ENCODE data around the gene TMEM89. TPM values are rescaled to one million over a fixed set of nuclear protein-coding genes. Genes with fewer than 3 reads are reported as not detected.

The TMEM89 gene
- total and polyA plus RNA-seq, 2 of the 4 experiments (the other 2 are of a cell fraction) = 0.15 TPM; not detected in 1

GRCh38 chr3:48656841-48657281 lies 35.3 kb upstream of the TMEM89 start:
- no peak overlapping the region for H4K5ac ChIP-seq (ENCODE audit: low read depth, low read length)
- peak overlapping the region; percentile 11 for H2AK9ac ChIP-seq (replicated peaks; ENCODE audit: low read depth, low read length, poor library complexity)
- peak overlapping the region; percentile 64 to 70; a peak in 2 of 4 replicates for H4K8ac ChIP-seq (ENCODE audit: low read depth in 2 of 2, low read length in 2 of 2)
- peak overlapping the region; percentile 17; the same call in 1 of the 2 replicates for H3K27ac ChIP-seq (ENCODE audit: insufficient read depth, low read length)
- H3K23ac ChIP-seq (ENCODE audit: low read depth, low read length) = no peak overlapping the region
- H2BK120ac ChIP-seq (ENCODE audit: low read depth, low read length) = no peak overlapping the region; the same call in 1 of the 2 replicates
- no peak overlapping the region for H3K18ac ChIP-seq (ENCODE audit: low read depth, low read length)
- in situ Hi-C loops (cut with MboI; ENCODE audit: low sequenced_read_pairs) = no loop called here
- no peak overlapping the region for H2BK5ac ChIP-seq (ENCODE audit: low read depth, low read length, poor library complexity, severe bottlenecking)
- H3K27me3 ChIP-seq (ENCODE audit: control insufficient read depth, insufficient read depth, low read length) = no peaks in the 10 kb centered on the region; the same call in 1 of the 2 replicates
- no peak overlapping the region for H3K56ac ChIP-seq (ENCODE audit: extremely low read depth, insufficient read depth, low read length)
- 54% methylated on average over 17 of the region's 45 CpGs; no CpG with 5 or more reads in 1 of the 2 experiments for WGBS, 2 experiments (ENCODE audit: extremely low coverage in 2 of 2, insufficient read length in 1 of 2)
- DNase-seq = no peak
- BruUV-seq (replicated peaks) = no TSS peak
- peak overlapping the region; percentile 56; the same call in 1 of the 2 replicates for H4K91ac ChIP-seq (ENCODE audit: insufficient read depth, low read depth, low read length)
- H3K4me3 ChIP-seq (ENCODE audit: insufficient read depth, low read depth, low read length) = no peak overlapping the region
- no peaks in the 10 kb centered on the region for H3K79me1 ChIP-seq (ENCODE audit: low read depth in 1 of 2, low read length in 2 of 2)
- peak overlapping the region; percentile 31; the same call in 1 of the 2 replicates for H3K4ac ChIP-seq (ENCODE audit: low read depth, low read length)
- H3K9me1 ChIP-seq (ENCODE audit: insufficient read depth, low read length) = no peaks in the 10 kb centered on the region
- H3K4me2 ChIP-seq (ENCODE audit: low read depth, low read length) = peak overlapping the region; percentile 50; the same call in 1 of the 2 replicates
- TF ChIP-seq BHLHE40 (IDR thresholded peaks at IDR 0.05; ENCODE audit: low read depth, low read length) (no peak), CEBPB (IDR thresholded peaks at IDR 0.05; ENCODE audit: low read depth, low read length) (no peak), RCOR1 (IDR thresholded peaks at IDR 0.05; ENCODE audit: insufficient replicate concordance, low read length) (no peak), FOS (IDR thresholded peaks at IDR 0.05; ENCODE audit: low read depth, low read length) (no peak), ELK1 (IDR thresholded peaks at IDR 0.05; ENCODE audit: borderline replicate concordance, low read depth, low read length) (no peak), RFX5 (IDR thresholded peaks at IDR 0.05; ENCODE audit: low read depth, low read length) (no peak), SMC3 (IDR thresholded peaks at IDR 0.05; ENCODE audit: low read depth, low read length) (no peak), USF2 (IDR thresholded peaks at IDR 0.05; ENCODE audit: low read depth, low read length) (no peak), CHD1 (IDR thresholded peaks at IDR 0.05; ENCODE audit: low read depth, low read length) (no peak), RAD21 (IDR thresholded peaks at IDR 0.05; ENCODE audit: low read length) (no peak), MAFK (IDR thresholded peaks at IDR 0.05; ENCODE audit: low read depth, low read length) (no peak), POLR2A (IDR thresholded peaks at IDR 0.05; ENCODE audit: low read depth, low read length) (no peak), NFE2L2 (IDR thresholded peaks at IDR 0.05; ENCODE audit: low read depth, low read length) (no peak), MXI1 (IDR thresholded peaks at IDR 0.05; ENCODE audit: borderline replicate concordance, low read depth, low read length) (no peak), MAZ (IDR thresholded peaks at IDR 0.05; ENCODE audit: borderline replicate concordance, low read depth, low read length) (no peak), CTCF (conservative IDR thresholded peaks at IDR 0.05; ENCODE audit: low read depth, low read length) (no peak)
- no peak for ATAC-seq (ENCODE audit: low read depth)
- no peaks in the 10 kb centered on the region for H3K36me3 ChIP-seq (ENCODE audit: control insufficient read depth, insufficient read depth, low read length)
- peaks cover 3% of the 10 kb centered on the region; the same call in 1 of the 2 replicates for H3K4me1 ChIP-seq (ENCODE audit: control insufficient read depth, insufficient read depth, low read length)
- dilution Hi-C loops (cut with HindIII; ENCODE audit: low sequenced_read_pairs, unreplicated experiment) = no loop called here
- H2AK5ac ChIP-seq (ENCODE audit: low read depth, low read length) = peak overlapping the region; percentile 70; the same call in 1 of the 2 replicates
- peak overlapping the region; percentile 97 for H2AFZ ChIP-seq (replicated peaks; ENCODE audit: low read length, poor library complexity)
- H4K20me1 ChIP-seq (ENCODE audit: insufficient read depth, low read length) = no peaks in the 10 kb centered on the region
- intact Hi-C loops (cut with micrococcal nuclease) = loop anchor here (2.0 kb wide), 1 partner anchor 44 kb away; no protein-coding TSS in a partner anchor
- no peak overlapping the region for H2BK20ac ChIP-seq (ENCODE audit: low read depth, low read length)
- H3K14ac ChIP-seq (replicated peaks; ENCODE audit: low read depth, low read length) = no peak overlapping the region
- no peaks in the 10 kb centered on the region for H3K9me3 ChIP-seq (ENCODE audit: control insufficient read depth, insufficient read depth, low read length)
- H3K9ac ChIP-seq (ENCODE audit: low read depth, low read length) = peak overlapping the region; percentile 39
- CTCF ChIA-PET = interaction anchor here (1.0 kb wide), 1 partner anchor 22 kb away, joined by 3 read pairs; no protein-coding TSS in a partner anchor
- no peak overlapping the region for H2BK15ac ChIP-seq (ENCODE audit: low read depth, low read length)
- POLR2A ChIA-PET (ENCODE audit: unreplicated experiment) = no interaction called here
